ENCODE results near the gene PTAR1. TPM values are rescaled to one million over a fixed set of nuclear protein-coding genes. Genes with fewer than 3 reads are reported as not detected.
A peak's percentile ranks its signal among the peaks of the same experiment; 100 is the strongest.
"Not testable (repeated sequence)": the region's sequence is repeated elsewhere in the genome, so short reads cannot be mapped to it uniquely, and the experiment has no call there.

Gene PTAR1
- total RNA-seq, 1 donor from 2014 or later = 56.5 TPM

GRCh38 chr9:69773258-69773657 lies 13.4 kb upstream of the PTAR1 start:
- peaks cover 7% of the 10 kb centered on the region for H3K9me3 Mint-ChIP-seq
- no peak for DNase-seq (ENCODE audit: low read depth, low spot score)
- H3K36me3 Mint-ChIP-seq (ENCODE audit: low read depth) = no peaks in the 10 kb centered on the region
- no peaks in the 10 kb centered on the region for H3K27me3 Mint-ChIP-seq (ENCODE audit: low read depth)
- no peak overlapping the region for H3K4me3 Mint-ChIP-seq
- H3K27ac Mint-ChIP-seq (ENCODE audit: unreplicated experiment) = no peak overlapping the region
- TF ChIP-seq CTCF (conservative IDR thresholded peaks at IDR 0.05) = no peak
- H3K4me1 Mint-ChIP-seq = no peaks in the 10 kb centered on the region

- Mint-ChIP-seq H3K4me1 (no peaks in the 10 kb centered on the region), H3K27ac (ENCODE audit: unreplicated experiment) (no peak overlapping the region), H3K4me3 (no peak overlapping the region), H3K27me3 (ENCODE audit: low read depth) (no peaks in the 10 kb centered on the region), H3K9me3 (no peaks in the 10 kb centered on the region), H3K36me3 (ENCODE audit: low read depth) (no peaks in the 10 kb centered on the region)
- TF ChIP-seq CTCF (conservative IDR thresholded peaks at IDR 0.05) = no peak
- DNase-seq (ENCODE audit: low read depth, low spot score) = no peak
Observed at GRCh38 chr9:69771775-69772418, 12.1 kb upstream of the PTAR1 start.

GRCh38 chr9:69768716-69769115 lies 8.9 kb upstream of the PTAR1 start:
- H3K4me1 Mint-ChIP-seq = peaks cover 4% of the 10 kb centered on the region
- H3K27me3 Mint-ChIP-seq (ENCODE audit: low read depth) = no peaks in the 10 kb centered on the region
- H3K4me3 Mint-ChIP-seq = no peak overlapping the region
- no peak for TF ChIP-seq CTCF (conservative IDR thresholded peaks at IDR 0.05)
- no peaks in the 10 kb centered on the region for H3K36me3 Mint-ChIP-seq (ENCODE audit: low read depth)
- H3K9me3 Mint-ChIP-seq = no peaks in the 10 kb centered on the region
- no peak for DNase-seq (ENCODE audit: low read depth, low spot score)
- H3K27ac Mint-ChIP-seq (ENCODE audit: unreplicated experiment) = no peak overlapping the region

- no peak for TF ChIP-seq CTCF (conservative IDR thresholded peaks at IDR 0.05)
- no peak for DNase-seq (ENCODE audit: low read depth, low spot score)
- Mint-ChIP-seq H3K27me3 (ENCODE audit: low read depth) (no peaks in the 10 kb centered on the region), H3K36me3 (ENCODE audit: low read depth) (no peaks in the 10 kb centered on the region), H3K4me3 (no peak overlapping the region), H3K27ac (ENCODE audit: unreplicated experiment) (no peak overlapping the region), H3K4me1 (peaks cover 5% of the 10 kb centered on the region), H3K9me3 (no peaks in the 10 kb centered on the region)
Observed at GRCh38 chr9:69768101-69768500, 8.3 kb upstream of the PTAR1 start.

DNA sequence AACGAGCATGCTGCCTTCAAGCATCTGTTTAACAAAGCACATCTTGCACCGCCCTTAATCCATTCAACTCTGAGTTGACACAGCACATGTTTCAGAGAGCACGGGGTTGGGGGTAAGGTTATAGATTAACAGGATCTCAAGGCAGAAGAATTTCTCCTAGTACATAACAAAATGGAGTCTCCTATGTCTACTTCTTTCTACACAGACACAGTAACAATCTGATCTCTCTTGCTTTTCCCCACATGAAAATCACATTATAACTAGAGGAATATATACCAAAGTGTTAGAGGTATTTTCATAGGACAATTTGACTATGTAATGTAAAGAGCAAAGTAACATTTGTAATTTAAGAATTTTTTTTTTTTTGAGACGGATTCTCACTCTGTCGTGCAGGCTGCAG lies 4.1 kb upstream of the PTAR1 start:
- not testable (repeated sequence) for H3K27ac Mint-ChIP-seq (ENCODE audit: unreplicated experiment); DNase-seq (ENCODE audit: low read depth, low spot score); H3K27me3 Mint-ChIP-seq (ENCODE audit: low read depth); H3K36me3 Mint-ChIP-seq (ENCODE audit: low read depth); H3K4me3 Mint-ChIP-seq; H3K9me3 Mint-ChIP-seq
- H3K4me1 Mint-ChIP-seq = peaks cover 26% of the 10 kb centered on the region

DNA sequence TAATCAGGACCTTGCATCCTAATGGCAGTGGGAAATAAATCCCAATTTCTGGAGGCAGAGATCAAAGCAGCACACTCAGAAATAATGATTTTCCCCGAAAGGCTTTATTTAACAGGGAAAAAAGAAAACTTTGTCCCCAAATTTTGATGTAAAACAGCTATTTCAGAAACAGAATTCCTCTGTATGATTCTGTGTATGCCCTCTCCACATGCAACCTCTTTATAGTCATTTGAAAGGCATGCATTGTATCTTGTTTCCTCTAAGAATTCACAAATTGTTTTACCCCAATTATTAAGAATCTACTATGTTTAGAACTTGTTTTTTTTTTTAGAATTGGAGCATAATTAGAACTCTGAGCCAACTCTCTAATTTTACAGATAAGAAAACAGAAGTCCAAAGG lies 2.7 kb upstream of the PTAR1 start:
- TF ChIP-seq CTCF (conservative IDR thresholded peaks at IDR 0.05) = no peak
- peaks cover 2% of the 10 kb centered on the region for H3K36me3 Mint-ChIP-seq (ENCODE audit: low read depth)
- no peak for DNase-seq (ENCODE audit: low read depth, low spot score)
- H3K27me3 Mint-ChIP-seq (ENCODE audit: low read depth) = no peaks in the 10 kb centered on the region
- H3K4me1 Mint-ChIP-seq = peaks cover 35% of the 10 kb centered on the region
- H3K27ac Mint-ChIP-seq (ENCODE audit: unreplicated experiment) = no peak overlapping the region
- H3K9me3 Mint-ChIP-seq = no peaks in the 10 kb centered on the region
- peak overlapping the region; percentile 77 for H3K4me3 Mint-ChIP-seq

Data from neural crest cell (in vitro differentiated cells).